HepG2 (cell line): ENCODE data around the gene TPX2. TPM values are rescaled to one million over a fixed set of nuclear protein-coding genes. Genes with fewer than 3 reads are reported as not detected.

Source experiments
- AFF4 ChIP-seq: sonication (generic); formaldehyde crosslinking; IDR thresholded peaks from 2 replicates; pipeline ENCODE4 v1.4.0; 2020; ENCODE audit warnings: missing genetic modification reagents
- ARNTL ChIP-seq: sonication (generic); formaldehyde crosslinking; IDR thresholded peaks from 2 replicates; pipeline ENCODE4 v1.4.0; 2020; ENCODE audit warnings: mild to moderate bottlenecking, missing genetic modification reagents
- HOXA7 ChIP-seq: sonication (generic); formaldehyde crosslinking; IDR thresholded peaks from 2 replicates; pipeline ENCODE4 v1.8.1; 2022; ENCODE audit warnings: mild to moderate bottlenecking, missing genetic modification reagents, moderate library complexity
- JUN ChIP-seq: sonication (generic); formaldehyde crosslinking; IDR thresholded peaks from 2 replicates; pipeline ENCODE4 v1.4.0; 2020; ENCODE audit warnings: mild to moderate bottlenecking, missing genetic modification reagents
- KLF12 ChIP-seq: sonication (generic); formaldehyde crosslinking; IDR thresholded peaks from 2 replicates; pipeline ENCODE4 v1.4.0; 2020; ENCODE audit warnings: missing genetic modification reagents, borderline replicate concordance
- KLF13 ChIP-seq: sonication (generic); formaldehyde crosslinking; IDR thresholded peaks from 2 replicates; pipeline ENCODE4 v1.4.0; 2020; ENCODE audit warnings: mild to moderate bottlenecking, missing genetic modification reagents
- MTF2 ChIP-seq: sonication (generic); formaldehyde crosslinking; IDR thresholded peaks from 2 replicates; pipeline ENCODE4 v1.5.0; 2020; ENCODE audit warnings: missing genetic modification reagents, borderline replicate concordance
- NCOA2 ChIP-seq: sonication (generic); formaldehyde crosslinking; IDR thresholded peaks from 2 replicates; pipeline ENCODE4 v1.8.0; 2022; ENCODE audit warnings: inconsistent platforms
- NFE2L2 ChIP-seq: fragments of 150-350 bp; IDR thresholded peaks from 2 replicates; pipeline ENCODE4 v1.6.1; 2014; ENCODE audit warnings: low read length
- RBFOX2 ChIP-seq: fragments of 200-400 bp; formaldehyde crosslinking; IDR thresholded peaks from 2 replicates; pipeline ENCODE4 v1.6.1; 2017; ENCODE audit warnings: low read depth, mild to moderate bottlenecking, low read length
- RBM22 ChIP-seq: fragments of 200-400 bp; formaldehyde crosslinking; optimal IDR thresholded peaks from 2 replicates; pipeline ENCODE3; 2017; ENCODE audit warnings: mild to moderate bottlenecking, low read length, moderate library complexity
- REL ChIP-seq: sonication (generic); formaldehyde crosslinking; conservative IDR thresholded peaks from 2 replicates; pipeline ENCODE4 v1.8.0; 2022; ENCODE audit warnings: mild to moderate bottlenecking, missing genetic modification reagents, moderate library complexity
- SKI ChIP-seq: fragments of 450-650 bp; IDR thresholded peaks from one replicate; pipeline ENCODE4 v1.6.1; 2018; ENCODE audit warnings: mild to moderate bottlenecking; ENCODE audit not compliant: partially characterized antibody
- THAP9 ChIP-seq: sonication (generic); formaldehyde crosslinking; IDR thresholded peaks from 2 replicates; pipeline ENCODE4; 2020; ENCODE audit warnings: missing genetic modification reagents, mild to moderate bottlenecking, borderline replicate concordance
- TOPORS ChIP-seq: sonication (generic); formaldehyde crosslinking; IDR thresholded peaks from 2 replicates; pipeline ENCODE4 v1.8.0; 2023; ENCODE audit warnings: mild to moderate bottlenecking, missing genetic modification reagents
- ZNF281 ChIP-seq: sonication (generic); formaldehyde crosslinking; IDR thresholded peaks from 2 replicates; pipeline ENCODE4 v1.4.0; 2020; ENCODE audit warnings: missing genetic modification reagents, borderline replicate concordance
- ZNF317 ChIP-seq: sonication (generic); formaldehyde crosslinking; IDR thresholded peaks from 2 replicates; pipeline ENCODE4 v1.5.0; 2020; ENCODE audit warnings: mild to moderate bottlenecking, missing genetic modification reagents
- ZNF33B ChIP-seq: sonication (generic); formaldehyde crosslinking; IDR thresholded peaks from 2 replicates; pipeline ENCODE4 v1.5.1; 2020; ENCODE audit warnings: mild to moderate bottlenecking, missing genetic modification reagents
- ZNF432 ChIP-seq: sonication (generic); formaldehyde crosslinking; IDR thresholded peaks from 2 replicates; pipeline ENCODE4 v1.5.0; 2020; ENCODE audit warnings: missing genetic modification reagents, mild to moderate bottlenecking, borderline replicate concordance
- ZNF484 ChIP-seq: sonication (generic); formaldehyde crosslinking; IDR thresholded peaks from 2 replicates; pipeline ENCODE4 v1.5.1; 2020; ENCODE audit warnings: mild to moderate bottlenecking, low read depth, missing genetic modification reagents, borderline replicate concordance
- ZNF564 ChIP-seq: sonication (generic); formaldehyde crosslinking; IDR thresholded peaks from 2 replicates; pipeline ENCODE4 v1.8.1; 2023; ENCODE audit warnings: mild to moderate bottlenecking, missing genetic modification reagents
- ZNF672 ChIP-seq: sonication (generic); formaldehyde crosslinking; IDR thresholded peaks from 2 replicates; pipeline ENCODE4 v1.8.1; 2022; ENCODE audit warnings: missing genetic modification reagents
- ZNF746 ChIP-seq: sonication (generic); formaldehyde crosslinking; IDR thresholded peaks from 2 replicates; pipeline ENCODE4 v1.8.0; 2022; ENCODE audit warnings: mild to moderate bottlenecking, missing genetic modification reagents
- ZSCAN22 ChIP-seq: sonication (generic); formaldehyde crosslinking; IDR thresholded peaks from 2 replicates; pipeline ENCODE4 v1.4.0; 2020; ENCODE audit warnings: mild to moderate bottlenecking, missing genetic modification reagents
- polyA plus RNA-seq, 8 experiments: library from polyadenylated mRNA; depleted of rRNA in 3 of 8; stranded (reverse) in 7 of 8; unstranded in 1 of 8; fragments of >200 nt; fragmentation: Illumina TruSeq in 4 of 8; extraction: Trizol in 4 of 8; gene quantifications; 2 replicates each; pipeline versions ENCODE4 v1.2.1 to v1.2.3, GENCODE V29; 2011 to 2016; ENCODE audit warnings: low read depth in 4 of 8, missing spikeins in 1 of 8, mixed read lengths in 1 of 8; ENCODE audit not compliant: insufficient read depth in 1 of 8
- total RNA-seq, 5 experiments: library from RNA; depleted of rRNA; stranded (reverse); fragments of >200 nt; fragmentation: Illumina TruSeq; extraction: Trizol; gene quantifications; 2 replicates each; pipeline ENCODE4 v1.2.3, GENCODE V29; 2016; ENCODE audit warnings: low read depth in 1 of 5

The TPX2 gene
- total and polyA plus RNA-seq, 2 of the 13 experiments (the other 11 are each of a cell fraction or from before 2014, with no cell fraction given) = 34.3 to 124 TPM

- TF ChIP-seq ZNF432 (CRISPR knock-in tag) (no peak), AFF4 (CRISPR knock-in tag) (peak; percentile 97; the same call in 1 of the 2 replicates), REL (no peak), JUN (no peak), ZNF33B (0 out of 2 replicates have a peak, but pooled peaks have one; percentile 31), RBFOX2 (no peak), THAP9 (CRISPR knock-in tag) (no peak), ARNTL (CRISPR knock-in tag) (0 out of 2 replicates have a peak, but pooled peaks have one; percentile 46), TOPORS (CRISPR knock-in tag) (no peak), ZNF746 (CRISPR knock-in tag) (no peak), RBM22 (no peak), KLF12 (CRISPR knock-in tag) (no peak), NFE2L2 (no peak), ZSCAN22 (CRISPR knock-in tag) (peak; percentile 2; the same call in 1 of the 2 replicates), HOXA7 (CRISPR knock-in tag) (no peak), KLF13 (CRISPR knock-in tag) (no peak), ZNF484 (CRISPR knock-in tag) (0 out of 2 replicates have a peak, but pooled peaks have one; percentile 49), ZNF281 (CRISPR knock-in tag) (no peak), NCOA2 (CRISPR knock-in tag) (no peak), ZNF564 (CRISPR knock-in tag) (0 out of 2 replicates have a peak, but pooled peaks have one; percentile 53), MTF2 (CRISPR knock-in tag) (no peak), SKI (no peak), ZNF672 (CRISPR knock-in tag) (no peak), ZNF317 (CRISPR knock-in tag) (peak; percentile 4; the same call in 1 of the 2 replicates)
These were observed 16.1 kb upstream of the TPX2 start (continued) for GRCh38 chr20:31723069-31723318.
